Fibroblast of pulmonary artery (primary cell): ENCODE measurements around the gene IMPDH1.

Source experiments
- DNase-seq: peaks from one replicate; pipeline ENCODE4 v3.0.0-alpha.2; 2010; ENCODE audit warnings: low read depth
- H3K4me3 ChIP-seq: replicated peaks from 2 replicates; pipeline ENCODE4 v1.5.1; 2011; ENCODE audit warnings: low read depth, mild to moderate bottlenecking, control low read depth, low read length, moderate library complexity
- CTCF ChIP-seq: IDR thresholded peaks from 2 replicates; pipeline ENCODE4 v1.5.1; 2011; ENCODE audit warnings: mild to moderate bottlenecking, control low read depth, low read length, inconsistent platforms; ENCODE audit errors: missing control alignments

The IMPDH1 gene

DNA sequence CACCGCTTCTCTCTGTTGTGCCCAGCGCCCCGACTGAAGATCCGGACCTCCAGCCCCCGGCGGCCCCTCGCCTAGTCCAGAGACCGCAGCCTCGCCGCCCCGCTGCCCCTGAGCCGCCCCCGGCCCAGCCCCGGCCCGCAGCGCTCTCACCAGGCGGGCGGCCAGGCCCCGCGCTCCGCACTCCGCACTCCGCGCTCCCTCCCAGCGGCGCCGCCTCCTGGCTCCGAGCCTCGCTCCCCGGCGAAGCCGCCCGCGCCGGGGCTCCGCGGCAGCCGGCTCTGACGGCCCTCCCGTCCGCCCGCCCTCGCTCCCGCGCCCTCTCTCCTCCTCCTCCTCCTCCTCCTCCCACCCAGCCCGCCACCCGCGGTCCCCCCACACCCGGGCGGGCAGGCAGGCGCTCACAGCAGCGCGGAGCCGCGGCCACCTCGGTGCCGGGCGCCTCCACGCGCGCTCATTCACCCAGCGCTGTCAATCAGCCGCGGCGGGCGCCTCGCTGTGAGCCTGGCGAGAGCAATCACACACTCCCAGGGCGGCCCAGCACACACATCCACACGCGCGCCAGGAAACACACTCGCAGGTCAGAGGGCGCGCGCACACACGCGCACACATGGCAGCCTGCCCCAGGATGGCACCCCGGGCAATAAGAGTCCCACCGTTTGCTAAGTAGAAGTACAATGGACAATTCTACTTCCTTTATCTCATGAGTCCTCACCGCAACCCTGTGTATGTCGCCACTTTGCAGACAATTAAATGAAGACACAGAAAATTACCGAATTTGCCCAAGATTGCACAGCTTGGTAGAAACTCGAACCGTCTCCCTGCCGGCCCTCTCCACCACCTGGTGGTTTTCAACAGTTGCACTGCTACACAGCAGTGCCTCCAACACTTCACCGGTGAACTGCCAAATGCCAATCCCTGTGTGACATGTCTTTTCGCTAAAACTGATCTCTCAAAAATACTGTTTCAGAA is 48.1 kb downstream of the IMPDH1 start, which contains the start of gene PRRT4:
Gene PRRT4, minus strand, starts transcription at position 280 of the 969 bp plus-strand sequence.
- DNase-seq, result no peak

DNA sequence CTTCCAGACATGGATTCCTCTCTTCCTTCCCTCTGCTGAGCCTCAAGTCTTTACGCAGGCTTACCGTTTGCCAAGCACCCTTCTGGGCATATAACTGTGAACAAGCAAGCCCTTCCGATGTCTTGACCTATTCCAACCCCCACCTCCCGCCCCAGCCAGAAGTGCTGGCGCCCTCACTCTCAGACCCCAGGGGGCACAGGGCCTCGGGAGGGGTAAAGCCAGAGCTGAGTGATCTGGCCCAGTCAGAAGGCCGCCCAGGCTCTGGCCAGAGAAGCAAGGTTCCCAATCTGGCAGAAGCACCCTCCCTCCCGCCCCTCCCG is 49.5 kb downstream of the IMPDH1 start:
- DNase-seq, result no peak
- no peak for TF ChIP-seq CTCF
- H3K4me3 ChIP-seq, result no peak overlapping the region

More for the DNA sequence above, 48.1 kb downstream of the IMPDH1 start, which contains the start of gene PRRT4:
- peak within 1 kb of the TSS; percentile 44 for H3K4me3 ChIP-seq
- peak; percentile 1 for TF ChIP-seq CTCF

- no peak for DNase-seq
- H3K4me3 ChIP-seq, result no peak overlapping the region
- TF ChIP-seq CTCF, result no peak
Measured at GRCh38 chr7:128359939-128360338, 49.8 kb downstream of the IMPDH1 start.

DNA sequence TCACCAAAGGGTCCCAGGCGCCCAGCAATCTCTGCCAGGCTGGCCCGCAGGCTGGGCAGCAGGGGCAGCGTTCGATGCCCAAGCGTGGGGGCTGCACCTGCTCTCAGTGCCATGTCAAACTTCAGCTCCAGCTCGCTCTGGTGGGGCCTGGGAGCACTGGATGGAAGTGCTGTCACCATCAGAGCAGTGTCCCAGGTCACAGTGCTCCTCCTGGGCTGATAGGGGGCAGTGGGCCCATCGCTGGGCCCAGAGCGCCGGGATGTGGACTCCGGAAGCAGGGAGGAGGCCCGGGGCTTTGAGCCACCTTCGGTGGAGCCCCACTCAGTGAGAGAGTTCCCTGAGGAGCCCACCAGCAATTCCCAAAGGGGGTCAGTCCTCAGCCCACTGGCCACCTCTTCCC is 50.4 kb downstream of the IMPDH1 start:
- TF ChIP-seq CTCF, result no peak
- H3K4me3 ChIP-seq, result no peak overlapping the region
- DNase-seq, result no peak

- TF ChIP-seq CTCF, result no peak
- DNase-seq, result no peak
Measured at GRCh38 chr7:128358233-128358632, 51.5 kb downstream of the IMPDH1 start.

DNA sequence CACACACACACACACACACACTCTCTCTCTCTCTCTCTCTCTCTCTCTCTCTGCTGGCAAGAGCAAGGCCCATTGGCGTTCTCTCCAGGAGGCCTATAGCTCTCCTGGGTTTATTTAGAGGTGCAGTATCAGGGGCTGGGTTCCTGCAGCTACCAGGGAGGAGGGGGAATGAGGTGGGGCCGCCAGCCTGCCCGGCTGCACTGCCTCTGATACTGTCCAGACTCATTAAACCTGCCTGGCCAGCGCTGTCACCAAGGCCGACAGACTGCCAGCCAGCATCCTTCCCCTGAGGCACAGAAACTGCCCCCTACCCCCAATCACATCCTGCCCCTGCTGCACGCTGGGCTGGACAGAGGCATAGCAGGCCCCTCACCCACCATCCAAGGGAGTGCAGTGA is 52.6 kb downstream of the IMPDH1 start:
- no peak for DNase-seq
- H3K4me3 ChIP-seq, result no peak overlapping the region
- TF ChIP-seq CTCF, result no peak

More at GRCh38 chr7:128358233-128358632, 51.5 kb downstream of the IMPDH1 start:
- no peak overlapping the region for H3K4me3 ChIP-seq
